HG03442 (cell line): ENCODE results near the gene LMAN1.

Source experiments
- ATAC-seq: cut with Tn5 transposase; IDR thresholded peaks from one replicate; pipeline ENCODE4 v1.9.1; 2021; ENCODE audit warnings: mild to moderate bottlenecking, moderate library complexity; ENCODE audit not compliant: unreplicated experiment

Gene LMAN1

GRCh38 chr18:59358712-59359575 lies at the start of gene LMAN1:
Gene LMAN1 (minus strand): TSS chr18:59359265. CDS start chr18:59359244, 21 bp downstream.
- ATAC-seq, result peak; percentile 90

- ATAC-seq, result peak; percentile 99
These were observed 43.5 kb upstream of the LMAN1 start for GRCh38 chr18:59402432-59403090.

DNA sequence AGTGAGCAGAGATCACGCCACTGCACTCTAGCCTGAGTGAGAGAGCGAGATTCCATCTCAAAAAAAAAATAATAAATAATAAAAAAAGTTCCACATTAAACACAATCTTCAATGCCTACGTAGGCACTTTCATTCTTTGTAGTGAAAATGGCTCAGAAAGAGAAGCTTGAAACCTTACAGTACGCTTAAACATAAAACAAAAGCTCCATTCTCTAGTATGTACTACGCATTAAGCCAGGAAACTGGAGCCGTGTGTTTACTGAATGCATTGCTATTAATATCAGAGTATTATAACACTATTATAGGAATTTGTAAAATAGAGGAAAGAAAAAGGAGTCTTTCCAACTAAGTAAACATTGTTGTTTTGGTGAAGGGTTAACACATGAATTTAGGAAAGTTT lies 41.3 kb upstream of the LMAN1 start:
- no peak for ATAC-seq

DNA sequence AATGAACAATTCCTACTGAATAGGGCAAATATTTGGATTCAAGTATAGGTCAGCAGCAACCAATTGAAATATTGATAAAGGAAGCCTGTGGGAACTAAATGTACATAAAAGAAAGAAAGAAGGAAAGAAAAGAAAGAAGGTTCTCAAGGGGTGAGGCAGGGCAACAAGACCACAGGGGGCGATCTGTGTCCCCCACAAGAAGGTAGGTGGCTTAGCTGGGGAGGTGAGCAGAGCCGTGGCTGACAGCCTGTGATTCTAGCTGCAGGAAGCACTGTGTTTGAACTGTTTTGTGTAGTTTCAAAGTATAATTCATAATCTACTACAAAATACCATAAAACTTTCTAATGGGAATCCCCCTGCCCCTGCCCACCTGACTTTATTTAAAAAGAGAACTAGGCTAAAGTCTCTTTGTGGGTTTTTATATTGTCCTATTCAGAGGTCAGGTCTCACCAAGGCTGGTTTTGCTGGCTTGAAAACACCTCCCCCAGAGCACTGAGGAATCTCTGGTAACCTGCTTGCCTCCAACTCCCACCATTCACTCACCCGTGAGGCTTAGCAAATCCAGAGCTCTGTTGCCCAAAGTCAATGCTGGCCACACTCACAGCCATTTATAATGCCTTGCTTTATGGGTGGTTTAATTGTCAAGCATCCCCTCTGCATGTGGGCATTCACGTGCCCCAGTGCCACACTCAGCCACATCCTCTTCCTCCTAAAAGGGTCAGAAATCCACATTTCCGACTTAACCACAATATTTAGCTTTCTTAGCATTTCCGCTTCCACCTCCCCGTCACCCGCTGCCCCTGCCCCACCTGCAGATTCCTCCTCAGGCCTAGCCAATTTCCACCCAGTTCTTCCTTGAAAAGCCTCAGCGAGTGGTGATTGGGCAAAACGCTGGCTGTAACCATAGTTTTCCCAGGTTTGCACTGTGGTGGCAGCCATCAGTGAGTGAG lies 36.4 kb upstream of the LMAN1 start:
- no peak for ATAC-seq

- no peak for ATAC-seq
These were observed 34.3 kb upstream of the LMAN1 start for GRCh38 chr18:59393381-59393780.

- no peak for ATAC-seq
These were observed 29.8 kb upstream of the LMAN1 start for GRCh38 chr18:59388817-59389216.

GRCh38 chr18:59387687-59388565 lies 28.9 kb upstream of the LMAN1 start:
- ATAC-seq, result no peak

- ATAC-seq, result no peak
These were observed 28.0 kb upstream of the LMAN1 start for GRCh38 chr18:59386909-59387686.

DNA sequence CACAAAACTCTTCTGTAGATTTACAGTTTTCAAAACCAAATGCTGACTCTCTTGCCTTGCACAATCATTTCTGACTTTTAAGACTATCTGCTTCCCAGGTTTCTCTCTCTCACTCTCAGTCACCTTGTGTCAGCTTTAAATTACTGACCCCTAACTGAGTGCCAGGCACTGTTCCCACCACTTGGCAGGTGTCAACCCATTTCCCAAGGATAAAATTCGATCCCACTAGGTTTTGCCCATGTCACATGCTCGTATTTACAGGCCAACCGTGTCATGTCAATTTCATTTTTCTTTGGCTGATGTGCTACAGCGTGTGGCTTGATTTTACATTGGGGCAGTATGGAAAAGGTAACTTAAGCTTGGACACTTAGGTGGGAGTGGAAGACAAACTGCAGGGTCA lies 26.1 kb upstream of the LMAN1 start:
- no peak for ATAC-seq

GRCh38 chr18:59383851-59384250 lies 24.8 kb upstream of the LMAN1 start:
- no peak for ATAC-seq

DNA sequence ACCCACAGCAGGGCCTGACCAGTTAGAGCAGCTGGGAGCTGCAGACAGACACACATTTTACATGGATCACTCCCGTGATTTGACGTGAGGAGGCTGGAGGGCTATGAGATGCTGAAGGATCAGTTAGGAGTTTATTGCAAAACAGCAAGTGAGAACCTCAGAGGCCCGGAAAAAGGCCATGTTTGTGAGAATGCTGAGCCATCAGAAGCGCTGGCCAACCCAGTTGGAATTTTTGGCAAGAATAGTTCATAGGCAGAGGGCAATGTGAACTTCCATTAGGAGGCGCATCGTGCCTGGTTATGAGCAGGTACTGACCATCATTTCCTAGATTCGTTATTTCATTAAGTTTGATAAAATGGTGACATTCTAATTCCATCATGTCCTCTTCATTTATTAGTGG lies 23.3 kb upstream of the LMAN1 start:
- no peak for ATAC-seq

DNA sequence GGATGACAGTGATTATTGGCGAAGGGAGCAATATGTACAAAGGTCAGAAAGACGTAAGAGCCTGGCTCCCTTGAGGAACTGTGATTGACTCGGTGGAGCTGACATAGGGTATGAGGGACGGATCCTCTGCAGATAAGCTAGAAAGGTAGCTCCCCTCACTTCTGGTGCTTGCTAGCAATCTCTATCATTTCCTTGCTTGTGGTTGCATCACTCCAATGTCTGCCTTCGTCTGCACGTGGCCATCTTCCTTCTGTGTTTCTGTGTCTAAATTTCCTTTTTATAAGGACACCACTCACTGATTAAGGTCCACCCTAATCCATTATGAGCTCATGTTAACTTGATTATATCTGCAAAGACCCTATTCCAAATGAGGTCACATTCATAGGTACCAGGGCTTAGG lies 22.9 kb upstream of the LMAN1 start:
- ATAC-seq, result no peak

- no peak for ATAC-seq
These were observed 21.6 kb upstream of the LMAN1 start for GRCh38 chr18:59380706-59381105.

DNA sequence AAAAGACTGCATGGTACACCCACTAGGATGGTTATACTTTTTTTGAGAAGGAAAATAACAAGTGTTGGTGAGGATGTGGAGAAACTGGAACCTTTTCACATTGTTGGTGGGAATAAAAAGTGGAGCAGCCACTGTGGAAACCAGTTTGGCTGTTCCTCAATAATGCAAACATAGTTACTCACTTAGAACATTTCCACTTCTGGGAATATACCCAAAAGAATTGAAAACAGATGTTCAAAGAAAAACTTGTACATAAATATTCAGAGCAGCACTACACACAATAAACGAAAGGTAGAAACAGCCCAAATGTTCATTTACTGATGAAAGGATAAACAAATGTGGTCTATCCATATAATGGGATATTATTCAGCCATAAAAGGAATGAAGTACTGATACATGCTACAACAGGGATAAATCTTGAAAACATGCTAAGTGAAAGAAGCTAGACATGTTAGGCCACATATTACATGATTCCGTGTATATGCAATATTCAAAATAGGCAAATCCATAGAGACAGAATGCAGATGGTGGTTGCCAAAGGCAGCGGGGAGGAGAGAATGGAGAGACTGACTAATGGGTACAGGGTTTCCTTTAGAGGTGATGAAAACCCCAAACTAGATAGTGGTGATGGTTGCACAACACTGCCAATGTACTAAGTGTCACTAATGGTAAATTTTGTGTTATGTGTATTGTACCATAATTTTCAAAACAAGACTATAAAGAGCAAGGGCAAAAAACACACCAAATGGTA lies 20.9 kb upstream of the LMAN1 start:
- no peak for ATAC-seq

GRCh38 chr18:59377613-59378337 lies 18.7 kb upstream of the LMAN1 start:
- ATAC-seq, result no peak

- no peak for ATAC-seq
These were observed 17.4 kb upstream of the LMAN1 start for GRCh38 chr18:59376351-59376935.

GRCh38 chr18:59374128-59374527 lies 15.1 kb upstream of the LMAN1 start:
- ATAC-seq, result no peak

GRCh38 chr18:59372975-59373374 lies 13.9 kb upstream of the LMAN1 start:
- ATAC-seq, result no peak
